ENCODE measurements around the gene CMIP.

CMIP gene

DNA sequence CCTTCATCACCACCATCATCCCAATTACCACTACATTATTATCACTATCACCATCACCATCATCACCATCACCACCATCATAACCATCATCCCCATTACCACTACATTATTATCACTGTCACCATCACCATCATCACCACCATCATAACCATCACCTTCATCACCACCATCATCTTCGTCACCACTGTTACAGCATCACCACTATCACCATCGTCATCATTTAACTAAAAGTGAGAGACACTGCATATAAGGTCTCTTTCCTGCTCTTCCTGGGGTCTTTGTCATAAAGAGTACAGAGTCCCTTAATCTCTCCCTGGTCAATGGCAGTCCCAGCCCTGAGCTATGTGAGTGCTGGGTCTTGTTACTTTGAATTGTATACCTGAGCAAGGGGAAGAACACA, 133.5 kb downstream of the CMIP start:
- Histone ChIP-seq H3K27me3 (ENCODE audit: insufficient read depth, low read length, poor library complexity, severe bottlenecking) (no peaks in the 10 kb centered on the region), H2AFZ (ENCODE audit: low read length) (no peak overlapping the region), H3K79me2 (ENCODE audit: insufficient read depth, low read length) (peaks cover 10% of the 10 kb centered on the region; the same call in 1 of the 2 replicates), H3K36me3 (ENCODE audit: insufficient read depth, low read length) (no peaks in the 10 kb centered on the region; the same call in 1 of the 2 replicates), H3K4me1 (ENCODE audit: insufficient read depth, low read length, poor library complexity, severe bottlenecking) (no peaks in the 10 kb centered on the region), H3K4me3 (ENCODE audit: low read length, poor library complexity, severe bottlenecking) (no peak overlapping the region), H3K9me3 (ENCODE audit: insufficient read depth, low read depth, low read length) (no peaks in the 10 kb centered on the region), H4K20me1 (ENCODE audit: insufficient read depth, low read length, poor library complexity, severe bottlenecking) (no peaks in the 10 kb centered on the region), H3K9ac (ENCODE audit: low read depth, low read length, poor library complexity, severe bottlenecking) (no peak overlapping the region), H3F3A (ENCODE audit: low read depth) (no peaks in the 10 kb centered on the region), H3K9me2 (replicated peaks; ENCODE audit: low read depth, low read length) (no peaks in the 10 kb centered on the region), H3K4me2 (ENCODE audit: low read depth, low read length, poor library complexity, severe bottlenecking) (no peak overlapping the region)
- TF ChIP-seq, protein P1, sequence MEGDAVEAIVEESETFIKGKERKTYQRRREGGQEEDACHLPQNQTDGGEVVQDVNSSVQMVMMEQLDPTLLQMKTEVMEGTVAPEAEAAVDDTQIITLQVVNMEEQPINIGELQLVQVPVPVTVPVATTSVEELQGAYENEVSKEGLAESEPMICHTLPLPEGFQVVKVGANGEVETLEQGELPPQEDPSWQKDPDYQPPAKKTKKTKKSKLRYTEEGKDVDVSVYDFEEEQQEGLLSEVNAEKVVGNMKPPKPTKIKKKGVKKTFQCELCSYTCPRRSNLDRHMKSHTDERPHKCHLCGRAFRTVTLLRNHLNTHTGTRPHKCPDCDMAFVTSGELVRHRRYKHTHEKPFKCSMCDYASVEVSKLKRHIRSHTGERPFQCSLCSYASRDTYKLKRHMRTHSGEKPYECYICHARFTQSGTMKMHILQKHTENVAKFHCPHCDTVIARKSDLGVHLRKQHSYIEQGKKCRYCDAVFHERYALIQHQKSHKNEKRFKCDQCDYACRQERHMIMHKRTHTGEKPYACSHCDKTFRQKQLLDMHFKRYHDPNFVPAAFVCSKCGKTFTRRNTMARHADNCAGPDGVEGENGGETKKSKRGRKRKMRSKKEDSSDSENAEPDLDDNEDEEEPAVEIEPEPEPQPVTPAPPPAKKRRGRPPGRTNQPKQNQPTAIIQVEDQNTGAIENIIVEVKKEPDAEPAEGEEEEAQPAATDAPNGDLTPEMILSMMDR (conservative IDR thresholded peaks at IDR 0.05; ENCODE audit: low read length), result no peak
- TF ChIP-seq EZH2phosphoT487 (IDR thresholded peaks at IDR 0.05; ENCODE audit: borderline replicate concordance), result no peak

DNA sequence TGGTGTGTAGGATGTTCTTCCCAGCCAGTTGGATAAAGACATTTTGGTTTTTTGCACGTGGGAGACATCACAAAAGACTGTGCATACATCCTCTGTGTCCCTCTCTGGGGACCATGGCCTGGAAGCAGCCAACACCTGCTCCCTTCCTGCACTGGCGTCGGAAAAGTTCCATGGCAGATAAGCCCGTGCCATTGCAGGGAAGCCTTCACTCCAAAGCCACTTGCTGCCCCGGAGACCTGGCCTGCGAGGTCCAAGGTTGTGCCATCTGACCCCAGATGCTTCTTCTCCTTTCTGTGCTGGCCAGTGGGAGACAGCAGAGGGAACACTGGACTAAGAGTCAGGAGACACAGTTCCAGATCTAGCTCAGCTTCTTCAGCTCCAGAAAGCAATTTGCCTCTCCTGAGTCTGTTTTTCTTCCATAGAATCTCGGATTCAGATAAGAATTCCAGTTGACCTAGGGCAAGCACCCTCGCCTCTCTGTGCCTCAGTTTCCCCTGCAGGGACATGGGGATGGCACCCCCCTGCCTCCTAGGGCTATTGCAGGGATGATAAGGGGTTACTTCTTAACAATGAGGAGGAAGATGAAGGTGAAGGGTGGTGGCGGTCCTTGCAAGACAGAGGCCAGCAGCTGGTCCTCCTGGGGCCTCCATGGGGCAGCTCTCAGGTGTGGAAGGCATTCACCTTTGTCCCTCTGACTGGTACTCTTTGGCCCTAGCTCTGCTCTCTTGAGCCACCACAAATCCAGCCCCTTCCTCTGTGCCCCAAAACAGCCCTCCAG, 134.2 kb downstream of the CMIP start:
- Histone ChIP-seq H3K27me3 (ENCODE audit: insufficient read depth, low read length, poor library complexity, severe bottlenecking) (no peaks in the 10 kb centered on the region), H2AFZ (ENCODE audit: low read length) (no peak overlapping the region), H3F3A (ENCODE audit: low read depth) (no peaks in the 10 kb centered on the region), H3K4me3 (ENCODE audit: low read length, poor library complexity, severe bottlenecking) (no peak overlapping the region), H3K9me3 (ENCODE audit: insufficient read depth, low read depth, low read length) (no peaks in the 10 kb centered on the region), H3K79me2 (ENCODE audit: insufficient read depth, low read length) (peaks cover 9% of the 10 kb centered on the region; the same call in 1 of the 2 replicates), H3K4me1 (ENCODE audit: insufficient read depth, low read length, poor library complexity, severe bottlenecking) (no peaks in the 10 kb centered on the region), H3K36me3 (ENCODE audit: insufficient read depth, low read length) (no peaks in the 10 kb centered on the region), H3K4me2 (ENCODE audit: low read depth, low read length, poor library complexity, severe bottlenecking) (no peak overlapping the region), H3K9me2 (replicated peaks; ENCODE audit: low read depth, low read length) (no peaks in the 10 kb centered on the region), H3K9ac (ENCODE audit: low read depth, low read length, poor library complexity, severe bottlenecking) (no peak overlapping the region), H4K20me1 (ENCODE audit: insufficient read depth, low read length, poor library complexity, severe bottlenecking) (no peaks in the 10 kb centered on the region)
- TF ChIP-seq EZH2phosphoT487 (IDR thresholded peaks at IDR 0.05; ENCODE audit: borderline replicate concordance), result no peak
- TF ChIP-seq, protein P1 (conservative IDR thresholded peaks at IDR 0.05; ENCODE audit: low read length), result no peak

DNA sequence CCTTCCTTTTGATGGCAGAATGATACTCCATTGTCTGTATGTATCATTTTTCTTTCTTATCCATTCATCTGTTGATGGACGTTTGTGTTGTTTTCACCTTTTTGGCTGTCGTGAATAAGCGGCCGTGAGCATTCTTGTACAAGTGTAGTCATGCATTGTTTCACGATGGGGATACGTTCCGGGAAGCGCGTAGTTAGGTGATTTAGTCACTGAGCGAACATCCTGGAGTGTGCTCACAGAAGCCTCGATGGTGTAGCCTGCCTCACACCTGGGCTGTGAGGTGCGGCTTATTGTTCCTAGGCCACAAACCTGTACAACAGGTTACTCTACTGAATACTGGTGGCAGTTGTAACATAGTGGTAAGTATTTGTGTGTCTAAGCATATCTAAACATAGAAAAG, 136.5 kb downstream of the CMIP start:
- Histone ChIP-seq H3K9ac (ENCODE audit: low read depth, low read length, poor library complexity, severe bottlenecking) (no peak overlapping the region), H2AFZ (ENCODE audit: low read length) (no peak overlapping the region), H3K27me3 (ENCODE audit: insufficient read depth, low read length, poor library complexity, severe bottlenecking) (no peaks in the 10 kb centered on the region), H3K9me3 (ENCODE audit: insufficient read depth, low read depth, low read length) (no peaks in the 10 kb centered on the region), H3K4me3 (ENCODE audit: low read length, poor library complexity, severe bottlenecking) (no peak overlapping the region), H3K36me3 (ENCODE audit: insufficient read depth, low read length) (peaks cover 4% of the 10 kb centered on the region; the same call in 1 of the 2 replicates), H3K9me2 (replicated peaks; ENCODE audit: low read depth, low read length) (no peaks in the 10 kb centered on the region), H3F3A (ENCODE audit: low read depth) (no peaks in the 10 kb centered on the region), H3K79me2 (ENCODE audit: insufficient read depth, low read length) (peaks cover 5% of the 10 kb centered on the region; the same call in 1 of the 2 replicates), H4K20me1 (ENCODE audit: insufficient read depth, low read length, poor library complexity, severe bottlenecking) (no peaks in the 10 kb centered on the region), H3K4me1 (ENCODE audit: insufficient read depth, low read length, poor library complexity, severe bottlenecking) (no peaks in the 10 kb centered on the region), H3K4me2 (ENCODE audit: low read depth, low read length, poor library complexity, severe bottlenecking) (no peak overlapping the region)
- TF ChIP-seq, protein P1 (conservative IDR thresholded peaks at IDR 0.05; ENCODE audit: low read length), result no peak
- TF ChIP-seq EZH2phosphoT487 (IDR thresholded peaks at IDR 0.05; ENCODE audit: borderline replicate concordance), result no peak

All from Loucy (cell line).